Naive B cell (primary cell): ENCODE results near the gene MYOM1. TPM values are rescaled to one million over a fixed set of nuclear protein-coding genes. Genes with fewer than 3 reads are reported as not detected.

Source experiments
- ATAC-seq, 2 donors: fragments of 150-1000 bp; cut with Tn5 transposase; 2 replicates each; pipeline ENCODE4 v1.10.0; 2021; ENCODE audit warnings: low read depth in 2 of 2, mild to moderate bottlenecking in 2 of 2, moderate library complexity in 2 of 2
- DNase-seq: peaks from one replicate; pipeline ENCODE4 v3.0.0; 2022
- H3K27ac Mint-ChIP-seq, 6 donors: one replicate each; pipeline ENCODE4 v1.8.0; 2020 to 2022; ENCODE audit warnings: mild to moderate bottlenecking in 6 of 6, mixed read lengths in 6 of 6, moderate library complexity in 5 of 6, inconsistent platforms in 2 of 6
- H3K27me3 Mint-ChIP-seq, 3 donors: one replicate each; pipeline ENCODE4 v1.8.0; 2021 to 2022; ENCODE audit warnings: mixed read lengths in 3 of 3, mild to moderate bottlenecking in 1 of 3
- H3K36me3 Mint-ChIP-seq, 2 donors: one replicate each; pipeline ENCODE4 v1.8.0; 2020 to 2022; ENCODE audit warnings: mixed read lengths in 2 of 2, inconsistent platforms in 1 of 2, mild to moderate bottlenecking in 1 of 2
- H3K4me1 Mint-ChIP-seq, 3 donors: one replicate each; pipeline ENCODE4 v1.8.0; 2020 to 2022; ENCODE audit warnings: mixed read lengths in 3 of 3, inconsistent platforms in 1 of 3, mild to moderate bottlenecking in 1 of 3, moderate library complexity in 1 of 3
- H3K4me3 Mint-ChIP-seq, 8 donors: one replicate each; pipeline ENCODE4 v1.8.0; 2020 to 2022; ENCODE audit warnings: mild to moderate bottlenecking in 8 of 8, mixed read lengths in 8 of 8, moderate library complexity in 8 of 8, inconsistent platforms in 2 of 8
- H3K9me3 Mint-ChIP-seq, 7 donors: one replicate each; pipeline ENCODE4 v1.8.0; 2020 to 2022; ENCODE audit warnings: mixed read lengths in 7 of 7, mild to moderate bottlenecking in 5 of 7, inconsistent platforms in 2 of 7, moderate library complexity in 1 of 7
- polyA plus RNA-seq, 6 donors: library from polyadenylated mRNA; unstranded; fragments of 300-500 nt; fragmentation: Illumina TruSeq; gene quantifications; one replicate each; pipeline ENCODE4 v1.2.3, GENCODE V29; 2021; ENCODE audit warnings: low read depth in 6 of 6

The MYOM1 gene
- polyA plus RNA-seq, 6 donors from 2014 or later: 0.08 to 1.5 (median 0.85) TPM; not detected in 1

DNA sequence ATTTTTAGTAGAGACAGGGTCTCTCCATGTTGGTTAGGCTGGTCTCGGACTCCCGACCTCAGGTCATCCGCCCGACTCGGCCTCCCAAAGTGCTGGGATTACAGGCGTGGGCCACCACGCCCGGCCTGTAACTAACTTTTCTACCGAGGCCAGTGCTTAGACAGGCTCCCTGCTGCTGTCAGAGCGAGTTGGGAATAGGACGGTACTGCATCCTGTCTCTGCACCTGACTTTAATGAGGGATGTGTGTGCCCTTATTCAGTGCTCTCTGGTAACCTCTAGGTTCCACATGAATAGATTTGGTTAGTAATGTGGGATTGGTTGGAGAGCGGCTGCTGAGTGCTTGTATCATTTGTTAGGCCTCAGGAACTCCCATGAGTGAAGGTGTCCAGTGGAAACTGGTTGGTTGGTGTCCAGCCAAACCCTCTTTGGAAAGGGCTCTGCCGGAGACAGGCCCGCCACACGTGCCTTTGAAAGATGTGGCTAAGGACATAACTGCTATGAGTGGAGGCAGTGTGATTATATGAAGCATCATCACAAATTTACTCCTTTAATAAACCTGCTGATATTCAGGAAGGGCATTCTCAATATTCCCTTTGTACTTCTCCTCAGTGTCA, 36.6 kb downstream of the MYOM1 start:
- no peak overlapping the region for H3K4me3 Mint-ChIP-seq
- no peaks in the 10 kb centered on the region for H3K9me3 Mint-ChIP-seq
- H3K4me1 Mint-ChIP-seq: peaks cover 10 to 17% (median 16%) of the 10 kb centered on the region in 3 donors
- no peak overlapping the region for H3K27ac Mint-ChIP-seq
- no peak for ATAC-seq
- no peak for DNase-seq
- H3K27me3 Mint-ChIP-seq: no peaks in the 10 kb centered on the region
- H3K36me3 Mint-ChIP-seq: peaks cover 0 to 4% of the 10 kb centered on the region in 2 donors

DNA sequence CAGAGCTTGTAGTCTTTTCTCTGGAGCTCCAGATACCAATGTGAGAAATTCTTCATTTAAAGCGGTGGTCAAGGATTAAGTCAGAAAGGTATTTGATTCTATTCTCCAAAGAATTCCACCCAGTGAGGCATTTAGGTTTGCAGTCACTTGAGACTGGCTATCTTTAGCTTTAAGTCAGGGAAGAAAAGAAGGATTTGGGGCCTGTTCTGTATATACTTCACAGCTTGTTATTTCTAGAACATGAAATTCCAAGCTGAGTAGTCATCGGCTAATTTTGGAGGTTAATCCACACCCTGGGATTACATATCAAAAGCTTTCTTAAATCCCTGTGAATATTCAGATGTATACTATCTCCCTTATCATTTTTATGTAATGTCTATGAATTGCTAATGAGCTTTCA, 39.4 kb downstream of the MYOM1 start:
- H3K27me3 Mint-ChIP-seq: no peaks in the 10 kb centered on the region
- no peak for DNase-seq
- H3K9me3 Mint-ChIP-seq: no peaks in the 10 kb centered on the region
- peak overlapping the region in 5 of 6 donors; percentile 43 to 97 (median 91) for H3K27ac Mint-ChIP-seq
- peak overlapping the region in 1 of 8 donors; percentile 37 for H3K4me3 Mint-ChIP-seq
- no peak for ATAC-seq
- H3K36me3 Mint-ChIP-seq: no peaks in the 10 kb centered on the region
- peaks cover 15 to 27% (median 23%) of the 10 kb centered on the region in 3 donors for H3K4me1 Mint-ChIP-seq

DNA sequence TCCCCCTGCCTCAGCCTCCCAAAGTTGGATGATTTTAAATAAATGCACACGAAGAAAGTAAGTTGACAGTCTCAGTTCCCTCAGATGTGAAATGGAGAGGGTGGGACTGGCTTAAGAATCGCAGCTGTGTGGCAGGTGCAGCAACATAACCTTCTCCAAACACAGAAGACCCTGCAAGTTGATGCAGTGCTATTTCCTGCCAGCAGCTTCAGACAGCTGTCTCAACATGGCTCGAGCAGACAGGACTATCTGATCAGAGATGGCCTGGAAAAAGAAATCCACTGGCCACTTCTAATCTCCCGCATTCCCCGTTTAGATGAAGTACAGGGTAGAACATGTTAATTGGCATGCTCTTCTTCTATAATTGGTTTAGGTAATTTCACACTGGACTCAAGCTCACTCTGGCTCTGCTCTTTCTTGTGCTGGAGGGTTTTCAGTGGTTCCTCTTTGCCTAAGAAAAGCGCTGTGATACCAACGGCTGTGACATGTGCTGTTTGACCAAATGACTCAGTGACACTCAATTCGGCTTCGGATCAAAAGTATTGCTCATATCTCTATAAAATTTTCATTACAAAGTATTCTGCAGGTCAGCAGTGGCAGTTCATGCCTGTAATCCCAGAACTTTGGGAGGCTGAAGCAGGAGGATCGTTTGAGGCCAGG, 40.2 kb downstream of the MYOM1 start:
- Mint-ChIP-seq H3K27ac (peak overlapping the region; percentile 95 to 99 (median 98)), H3K36me3 (no peaks in the 10 kb centered on the region), H3K9me3 (no peaks in the 10 kb centered on the region), H3K27me3 (no peaks in the 10 kb centered on the region), H3K4me1 (peaks cover 15 to 27% (median 23%) of the 10 kb centered on the region in 3 donors), H3K4me3 (peak overlapping the region in 4 of 8 donors; percentile 6 to 71 (median 54))
- DNase-seq (peak; percentile 46), ATAC-seq (peak; percentile 24 to 44)

DNA sequence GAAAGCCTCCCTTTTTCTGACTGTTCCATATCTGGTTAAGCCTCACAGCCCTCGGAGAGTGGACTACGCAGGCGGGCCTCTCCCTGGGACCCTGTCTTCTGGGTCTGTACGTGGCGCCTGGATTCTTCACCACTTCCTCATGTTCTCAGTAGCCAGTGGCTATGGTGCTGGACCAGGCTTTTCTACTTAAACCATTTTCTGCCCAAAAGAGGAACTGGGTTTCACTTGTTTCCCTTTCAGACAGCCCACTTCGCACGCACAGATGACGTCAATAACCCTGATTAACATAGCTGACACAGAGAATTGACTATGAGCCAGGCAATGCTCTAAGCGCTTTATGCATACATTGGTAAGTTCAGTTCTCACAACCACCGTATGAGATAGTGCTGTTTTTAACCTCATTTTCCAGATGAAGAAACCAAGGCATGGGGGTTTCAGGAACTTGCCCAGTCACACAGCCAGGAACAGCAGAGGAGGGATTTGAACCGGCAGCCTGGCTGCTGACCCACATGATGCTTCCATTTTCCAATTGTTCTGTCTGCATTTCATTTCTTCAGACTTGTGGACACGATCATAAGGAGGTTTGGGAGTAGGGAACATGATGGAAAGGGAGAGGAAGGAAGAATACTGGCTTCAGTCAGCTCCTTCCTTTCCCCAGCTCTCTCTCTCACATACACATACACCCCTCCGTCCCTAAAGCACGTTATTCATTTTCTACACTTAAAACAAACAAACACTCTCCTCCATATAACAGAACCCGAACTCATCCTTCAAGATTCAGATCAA, 41.7 kb downstream of the MYOM1 start:
- peaks cover 15 to 27% (median 23%) of the 10 kb centered on the region in 3 donors for H3K4me1 Mint-ChIP-seq
- H3K27ac Mint-ChIP-seq: peak overlapping the region; percentile 95 to 99 (median 98)
- peak overlapping the region; percentile 42 to 93 (median 78) for H3K4me3 Mint-ChIP-seq
- H3K36me3 Mint-ChIP-seq: no peaks in the 10 kb centered on the region
- H3K9me3 Mint-ChIP-seq: no peaks in the 10 kb centered on the region
- no peaks in the 10 kb centered on the region for H3K27me3 Mint-ChIP-seq
- ATAC-seq: peak; percentile 89 to 90
- peak; percentile 92 for DNase-seq

DNA sequence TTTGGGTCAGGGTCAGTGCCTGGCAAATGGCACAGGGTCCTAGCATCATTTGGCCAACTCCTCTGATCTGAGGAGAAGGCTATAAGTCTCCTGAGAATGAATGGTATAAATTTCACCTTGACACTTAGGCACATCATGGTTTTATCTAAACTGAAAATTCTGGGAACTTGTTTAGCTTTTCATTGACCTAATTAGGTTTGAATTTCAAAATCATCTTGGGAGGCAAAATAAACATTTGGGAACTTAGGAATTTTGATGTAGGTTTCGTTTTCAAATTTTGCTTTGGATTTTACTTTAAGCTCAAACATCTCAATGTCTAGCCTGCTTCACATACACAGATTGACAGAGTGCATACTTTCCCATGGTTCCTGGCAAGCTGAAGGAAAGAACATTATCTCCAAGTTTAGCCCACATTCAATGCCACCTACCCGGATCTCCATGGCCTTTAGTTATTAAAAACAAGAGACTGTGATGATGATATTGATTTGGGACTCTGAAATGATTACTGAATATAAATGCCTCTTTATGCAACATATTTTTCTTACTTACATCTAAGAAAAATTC, 44.5 kb downstream of the MYOM1 start:
- H3K9me3 Mint-ChIP-seq: no peaks in the 10 kb centered on the region
- peaks cover 0 to 5% of the 10 kb centered on the region in 2 donors for H3K36me3 Mint-ChIP-seq
- no peaks in the 10 kb centered on the region for H3K27me3 Mint-ChIP-seq
- H3K4me3 Mint-ChIP-seq: no peak overlapping the region
- ATAC-seq: no peak
- no peak for DNase-seq
- H3K4me1 Mint-ChIP-seq: peaks cover 15 to 30% (median 27%) of the 10 kb centered on the region in 3 donors
- peak overlapping the region in 2 of 6 donors; percentile 26 to 40 for H3K27ac Mint-ChIP-seq

DNA sequence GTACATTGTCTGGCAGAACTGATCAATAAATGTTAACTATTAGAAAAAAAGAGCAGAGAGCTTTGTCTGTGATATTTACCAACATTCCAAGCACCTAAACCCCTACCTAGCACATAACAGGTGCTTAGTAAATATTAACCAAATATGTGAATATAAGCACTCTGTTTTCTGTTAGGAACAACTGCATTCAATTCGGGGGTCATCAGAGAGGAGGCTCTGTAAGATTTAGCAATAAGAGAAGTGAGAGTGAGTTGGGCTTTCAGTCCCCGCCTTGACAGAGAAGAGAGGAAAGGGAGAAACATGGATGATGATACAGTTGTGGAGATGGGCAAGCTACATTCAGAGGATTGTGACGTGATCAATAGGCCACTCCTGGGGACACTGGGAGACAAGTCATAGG, 47.7 kb downstream of the MYOM1 start:
- Mint-ChIP-seq H3K9me3 (no peaks in the 10 kb centered on the region), H3K27me3 (no peaks in the 10 kb centered on the region), H3K27ac (peak overlapping the region in 2 of 6 donors; percentile 39 to 50), H3K4me3 (no peak overlapping the region), H3K4me1 (peaks cover 0 to 7% (median 2%) of the 10 kb centered on the region in 3 donors), H3K36me3 (peaks cover 0 to 5% of the 10 kb centered on the region in 2 donors)
- ATAC-seq (peak in 1 of 2 donors; percentile 67), DNase-seq (no peak)

DNA sequence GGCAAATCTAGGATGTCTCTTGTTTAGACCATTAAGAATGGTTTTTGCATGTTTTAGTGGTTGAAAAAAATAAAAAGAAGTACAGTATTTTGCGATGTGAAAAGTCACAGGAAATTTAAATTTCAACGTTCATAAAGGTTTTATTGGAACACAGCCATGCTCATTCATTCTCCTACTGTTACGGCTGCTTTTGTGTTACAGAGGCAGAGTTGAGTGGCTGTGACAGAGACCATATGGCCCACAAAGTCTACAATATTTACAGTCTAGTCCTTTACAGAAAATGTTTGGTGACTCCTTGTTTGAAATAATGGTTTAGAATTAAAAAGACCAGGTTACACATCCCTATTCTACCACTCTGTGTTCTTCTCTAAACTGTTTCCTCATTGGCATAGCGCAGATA, 48.1 kb downstream of the MYOM1 start:
- H3K9me3 Mint-ChIP-seq: no peaks in the 10 kb centered on the region
- H3K4me1 Mint-ChIP-seq: peaks cover 0 to 7% (median 0%) of the 10 kb centered on the region in 3 donors
- no peaks in the 10 kb centered on the region for H3K27me3 Mint-ChIP-seq
- no peak for ATAC-seq
- peak overlapping the region in 1 of 6 donors; percentile 39 for H3K27ac Mint-ChIP-seq
- no peak overlapping the region for H3K4me3 Mint-ChIP-seq
- DNase-seq: no peak
- H3K36me3 Mint-ChIP-seq: peaks cover 0 to 5% of the 10 kb centered on the region in 2 donors

DNA sequence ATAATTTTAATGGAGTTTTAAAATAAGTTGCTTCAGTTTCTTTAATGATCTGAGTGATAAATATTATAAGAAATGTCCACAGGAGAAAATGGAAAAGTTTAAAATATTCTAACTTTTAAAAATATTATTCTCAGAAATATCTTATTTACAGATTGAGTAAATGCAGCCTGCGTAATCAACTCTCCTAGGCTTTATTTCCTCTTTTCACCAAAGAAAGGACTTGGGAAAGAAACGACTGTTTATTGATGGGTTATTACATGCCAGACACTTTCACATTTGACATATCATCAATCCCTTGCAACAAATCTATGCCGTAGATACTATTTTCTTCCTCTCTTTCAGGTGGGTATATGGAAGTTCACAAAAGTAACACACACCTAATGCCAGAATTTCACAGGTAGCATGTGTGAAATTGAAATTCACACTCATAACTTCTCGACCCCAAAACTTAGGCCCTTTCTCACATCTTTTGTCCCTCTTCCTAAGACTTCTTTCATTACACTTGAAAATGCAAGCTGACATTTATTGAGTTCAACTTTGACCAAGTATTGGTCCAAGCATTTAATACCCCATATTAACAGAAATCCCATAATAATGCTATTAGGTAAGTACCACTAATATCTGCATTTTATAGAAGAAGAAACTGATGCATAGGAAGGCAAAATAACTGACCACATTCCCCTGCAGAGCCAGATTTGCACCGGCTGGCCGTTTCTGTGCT, 49.2 kb downstream of the MYOM1 start:
- Mint-ChIP-seq H3K4me3 (no peak overlapping the region), H3K4me1 (peaks cover 0 to 7% (median 0%) of the 10 kb centered on the region in 3 donors), H3K27me3 (no peaks in the 10 kb centered on the region), H3K27ac (peak overlapping the region in 1 of 6 donors; percentile 14), H3K36me3 (peaks cover 0 to 5% of the 10 kb centered on the region in 2 donors), H3K9me3 (no peaks in the 10 kb centered on the region)
- DNase-seq: no peak
- ATAC-seq: no peak

DNA sequence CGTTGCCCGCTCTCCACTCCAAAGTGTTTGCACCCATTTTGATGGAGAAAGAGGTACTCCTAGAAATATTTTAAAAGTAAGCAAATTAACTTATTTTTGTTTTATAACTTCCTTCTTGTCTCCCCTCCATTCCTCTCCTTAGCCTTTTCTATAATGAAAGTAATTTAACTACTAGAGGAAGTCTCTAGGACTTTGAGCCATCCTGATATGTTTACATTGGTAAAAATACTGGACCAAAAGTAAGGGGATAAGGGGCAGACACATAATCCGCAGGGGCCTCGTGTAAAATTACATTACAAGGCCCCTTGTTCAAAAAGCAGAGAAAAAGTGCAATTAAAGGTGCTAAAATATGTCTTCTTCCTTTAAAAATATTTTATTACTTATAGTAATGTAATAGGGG, 55.4 kb downstream of the MYOM1 start:
- no peaks in the 10 kb centered on the region for H3K9me3 Mint-ChIP-seq
- H3K27ac Mint-ChIP-seq: no peak overlapping the region
- H3K36me3 Mint-ChIP-seq: peaks cover 0 to 19% of the 10 kb centered on the region in 2 donors
- no peaks in the 10 kb centered on the region for H3K27me3 Mint-ChIP-seq
- DNase-seq (no peak), ATAC-seq (no peak)
- H3K4me3 Mint-ChIP-seq: no peak overlapping the region
- H3K4me1 Mint-ChIP-seq: no peaks in the 10 kb centered on the region

DNA sequence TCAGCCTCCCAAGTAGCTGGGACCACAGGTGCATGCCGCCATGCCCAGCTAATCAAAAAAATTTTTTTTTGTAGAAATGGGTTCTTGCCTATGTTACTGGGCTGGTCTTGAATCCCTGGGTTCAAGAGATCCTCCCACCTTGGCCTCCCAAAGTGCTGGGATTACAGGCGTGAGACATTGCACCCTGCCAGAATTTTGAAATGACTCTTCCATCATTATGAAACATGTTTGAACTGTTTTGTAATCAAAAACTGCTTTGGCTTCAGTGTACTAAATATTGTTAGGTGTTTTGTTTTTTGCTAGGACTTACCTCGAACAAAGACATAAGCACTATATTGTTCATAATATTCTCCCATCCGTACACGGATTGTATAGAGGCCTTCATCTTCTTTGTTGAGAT, 55.8 kb downstream of the MYOM1 start:
- H3K27ac Mint-ChIP-seq: no peak overlapping the region
- ATAC-seq: no peak

DNA sequence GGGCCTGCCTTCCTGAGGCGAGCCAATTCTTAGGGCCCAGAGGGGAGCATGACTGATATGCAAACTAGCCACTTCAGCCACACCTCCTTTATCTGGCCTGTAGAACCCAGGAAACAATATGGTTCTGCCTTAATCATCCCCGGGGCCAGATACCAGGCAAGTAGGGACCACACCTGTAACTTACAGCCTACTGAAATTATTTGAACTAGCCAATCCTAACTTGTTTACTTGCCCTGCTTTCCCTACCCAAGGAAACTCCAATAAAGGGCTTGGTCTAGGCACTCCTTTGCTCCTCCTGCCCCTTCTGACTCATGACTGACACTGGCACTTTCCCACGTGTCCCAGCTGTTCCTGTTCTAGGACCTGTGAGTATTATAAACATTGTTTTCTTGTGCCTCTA, 57.6 kb downstream of the MYOM1 start:
- ATAC-seq: no peak
- Mint-ChIP-seq H3K9me3 (no peaks in the 10 kb centered on the region), H3K4me3 (no peak overlapping the region), H3K27me3 (no peaks in the 10 kb centered on the region), H3K36me3 (peaks cover 0 to 19% of the 10 kb centered on the region in 2 donors), H3K4me1 (no peaks in the 10 kb centered on the region), H3K27ac (no peak overlapping the region)
- no peak for DNase-seq

More for the DNA sequence above, 55.8 kb downstream of the MYOM1 start:
- no peak overlapping the region for H3K4me3 Mint-ChIP-seq
- no peaks in the 10 kb centered on the region for H3K4me1 Mint-ChIP-seq
- H3K9me3 Mint-ChIP-seq: no peaks in the 10 kb centered on the region
- DNase-seq: no peak
- peaks cover 0 to 19% of the 10 kb centered on the region in 2 donors for H3K36me3 Mint-ChIP-seq
- no peaks in the 10 kb centered on the region for H3K27me3 Mint-ChIP-seq

DNA sequence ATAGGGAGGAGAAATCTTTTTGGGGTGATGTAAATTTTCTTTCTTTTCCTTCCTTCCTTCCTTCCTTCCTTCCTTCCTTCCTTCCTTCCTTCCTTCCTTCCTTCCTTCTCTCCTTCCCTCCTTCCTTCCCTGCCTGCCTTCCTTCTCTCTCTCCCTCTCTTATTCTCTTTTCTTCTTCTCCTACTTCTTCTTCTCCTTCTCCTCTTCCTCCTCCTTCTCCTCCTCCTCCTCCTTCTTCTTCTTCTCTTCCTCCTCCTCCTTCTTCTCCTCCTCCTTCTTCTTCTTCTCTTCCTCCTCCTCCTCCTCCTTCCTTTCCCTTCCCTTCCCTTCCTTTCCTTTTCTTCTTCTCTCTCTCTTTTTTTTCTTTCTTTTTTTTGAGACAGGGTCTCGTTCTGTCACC, 59.9 kb downstream of the MYOM1 start:
- H3K27ac Mint-ChIP-seq: no peak overlapping the region

DNA sequence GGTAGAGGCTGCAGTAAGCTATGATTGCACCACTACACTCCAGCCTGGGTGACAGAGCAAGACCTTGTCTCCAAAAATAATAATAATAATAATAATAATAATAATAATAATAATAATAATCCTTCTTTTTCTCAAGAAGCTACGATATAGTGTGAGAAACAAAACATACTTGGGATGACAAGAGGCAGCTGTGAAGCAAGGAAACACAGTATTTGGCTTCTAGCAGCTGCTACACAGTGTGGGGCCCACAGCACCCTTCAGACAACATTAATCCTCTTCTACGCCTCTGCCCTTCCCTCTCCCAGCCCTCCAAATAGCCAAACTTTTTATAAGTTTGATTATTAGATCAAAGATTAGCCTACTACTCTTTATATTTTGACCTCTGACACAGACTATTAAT, 62.2 kb downstream of the MYOM1 start:
- DNase-seq: no peak
- no peaks in the 10 kb centered on the region for H3K4me1 Mint-ChIP-seq
- no peak overlapping the region for H3K4me3 Mint-ChIP-seq
- no peaks in the 10 kb centered on the region for H3K9me3 Mint-ChIP-seq
- peaks cover 0 to 7% of the 10 kb centered on the region in 2 donors for H3K36me3 Mint-ChIP-seq
- no peaks in the 10 kb centered on the region for H3K27me3 Mint-ChIP-seq
- ATAC-seq: no peak
- H3K27ac Mint-ChIP-seq: no peak overlapping the region

More for the DNA sequence above, 59.9 kb downstream of the MYOM1 start:
- DNase-seq (no peak), ATAC-seq (no peak)
- no peaks in the 10 kb centered on the region for H3K27me3 Mint-ChIP-seq
- H3K36me3 Mint-ChIP-seq: peaks cover 0 to 19% of the 10 kb centered on the region in 2 donors
- H3K4me1 Mint-ChIP-seq: no peaks in the 10 kb centered on the region
- H3K4me3 Mint-ChIP-seq: peak overlapping the region in 1 of 8 donors; percentile 42
- H3K9me3 Mint-ChIP-seq: no peaks in the 10 kb centered on the region
